HFFc6 (cell line): Measurements from ENCODE around the gene LDLRAD4. TPM values are rescaled to one million over a fixed set of nuclear protein-coding genes. Genes with fewer than 3 reads are reported as not detected.
A peak's percentile ranks its signal among the peaks of the same experiment; 100 is the strongest.

Experiments
- DNase-seq: peaks from one replicate; pipeline ENCODE4 v3.0.0-alpha.2; 2018
- H3K27ac Mint-ChIP-seq: 2 replicates; pipeline ENCODE4 v1.8.0; 2020; ENCODE audit warnings: mild to moderate bottlenecking, mixed read lengths
- H3K27me3 Mint-ChIP-seq: 2 replicates; pipeline ENCODE4 v1.8.0; 2021; ENCODE audit warnings: mild to moderate bottlenecking, moderate library complexity, mixed read lengths; ENCODE audit not compliant: insufficient read depth
- H3K36me3 Mint-ChIP-seq: 2 replicates; pipeline ENCODE4 v1.8.0; 2021; ENCODE audit warnings: low read depth, mixed read lengths
- H3K4me1 Mint-ChIP-seq: 2 replicates; pipeline ENCODE4 v1.8.0; 2020; ENCODE audit warnings: low read depth, mixed read lengths
- H3K4me3 Mint-ChIP-seq: 2 replicates; pipeline ENCODE4 v1.8.0; 2020; ENCODE audit warnings: mild to moderate bottlenecking, moderate library complexity, mixed read lengths
- H3K9me3 Mint-ChIP-seq: 2 replicates; pipeline ENCODE4 v1.8.0; 2020; ENCODE audit warnings: mild to moderate bottlenecking, mixed read lengths
- CTCF ChIP-seq: fragments of 200-600 bp; sonication (generic); IDR thresholded peaks from 2 replicates; pipeline ENCODE4 v1.5.0; 2021; ENCODE audit warnings: antibody characterized with exemption, mild to moderate bottlenecking
- total RNA-seq, 6 experiments: library from RNA; stranded (reverse); fragmentation: NEBNext Ultra II Directional; extraction: Animal tissue kit (Norgen Biotek cat#: 25700); gene quantifications; 2 replicates in 1 of 6; 3 replicates in 5 of 6; pipeline ENCODE4 v1.2.3, GENCODE V29; 2021

Gene LDLRAD4
- total RNA-seq, 6 experiments from 2014 or later: not detected

GRCh38 chr18:13431886-13432285 lies 213.3 kb downstream of the LDLRAD4 start:
- TF ChIP-seq CTCF: no peak
- Mint-ChIP-seq H3K36me3 (no peaks in the 10 kb centered on the region), H3K27ac (no peak overlapping the region), H3K4me3 (no peak overlapping the region), H3K9me3 (peaks cover 13% of the 10 kb centered on the region; the same call in 1 of the 2 replicates), H3K27me3 (peaks cover 7% of the 10 kb centered on the region), H3K4me1 (peaks cover 11% of the 10 kb centered on the region; the same call in 1 of the 2 replicates)
- no peak for DNase-seq

- no peak for TF ChIP-seq CTCF
- Mint-ChIP-seq H3K9me3 (peaks cover 12% of the 10 kb centered on the region; the same call in 1 of the 2 replicates), H3K36me3 (no peaks in the 10 kb centered on the region), H3K4me1 (peaks cover 11% of the 10 kb centered on the region; the same call in 1 of the 2 replicates), H3K27me3 (peaks cover 8% of the 10 kb centered on the region), H3K4me3 (no peak overlapping the region), H3K27ac (no peak overlapping the region)
- no peak for DNase-seq
Measured at GRCh38 chr18:13433125-13433524, 214.6 kb downstream of the LDLRAD4 start.

GRCh38 chr18:13433685-13434084 lies 215.1 kb downstream of the LDLRAD4 start:
- Mint-ChIP-seq H3K4me1 (peaks cover 11% of the 10 kb centered on the region; the same call in 1 of the 2 replicates), H3K9me3 (peaks cover 12% of the 10 kb centered on the region; the same call in 1 of the 2 replicates), H3K27me3 (peaks cover 10% of the 10 kb centered on the region), H3K27ac (no peak overlapping the region), H3K4me3 (no peak overlapping the region), H3K36me3 (no peaks in the 10 kb centered on the region)
- TF ChIP-seq CTCF: no peak
- no peak for DNase-seq

GRCh38 chr18:13434854-13435253 lies 216.3 kb downstream of the LDLRAD4 start:
- no peak for TF ChIP-seq CTCF
- H3K27ac Mint-ChIP-seq: no peak overlapping the region
- H3K36me3 Mint-ChIP-seq: no peaks in the 10 kb centered on the region
- no peak overlapping the region for H3K4me3 Mint-ChIP-seq
- peaks cover 8% of the 10 kb centered on the region; the same call in 1 of the 2 replicates for H3K27me3 Mint-ChIP-seq
- peaks cover 11% of the 10 kb centered on the region; the same call in 1 of the 2 replicates for H3K4me1 Mint-ChIP-seq
- H3K9me3 Mint-ChIP-seq: peaks cover 13% of the 10 kb centered on the region; the same call in 1 of the 2 replicates
- DNase-seq: no peak

- Mint-ChIP-seq H3K4me3 (no peak overlapping the region), H3K9me3 (peaks cover 20% of the 10 kb centered on the region; the same call in 1 of the 2 replicates), H3K36me3 (no peaks in the 10 kb centered on the region), H3K4me1 (peaks cover 11% of the 10 kb centered on the region; the same call in 1 of the 2 replicates), H3K27me3 (peaks cover 7% of the 10 kb centered on the region), H3K27ac (no peak overlapping the region)
- peak; percentile 25 for DNase-seq
- no peak for TF ChIP-seq CTCF
Measured at GRCh38 chr18:13435586-13436333, 217.2 kb downstream of the LDLRAD4 start.
